ENCODE results near the gene TBPL2. TPM values are rescaled to one million over a fixed set of nuclear protein-coding genes. Genes with fewer than 3 reads are reported as not detected.
"Not testable (repeated sequence)": the region's sequence is repeated elsewhere in the genome, so short reads cannot be mapped to it uniquely, and the experiment has no call there.

Gene TBPL2
- total RNA-seq, 1 experiment from 2014 or later = not detected

- H3K9me3 ChIP-seq (ENCODE audit: low read depth, low read length, poor library complexity, severe bottlenecking) = no peaks in the 10 kb centered on the region
- DNase-seq (ENCODE audit: low spot score) = no peak
- intact Hi-C loops (cut with micrococcal nuclease; ENCODE audit: unreplicated experiment) = no loop called here
- no peaks in the 10 kb centered on the region for H3K36me3 ChIP-seq (ENCODE audit: insufficient read depth, low read length, poor library complexity, severe bottlenecking)
- ChIA-PET CTCF (no interaction called here), POLR2A (ENCODE audit: low non-redundant PET) (no interaction called here)
- H3K4me3 ChIP-seq (ENCODE audit: low read depth, low read length, poor library complexity, severe bottlenecking) = no peak overlapping the region
- TF ChIP-seq CTCF (conservative IDR thresholded peaks at IDR 0.05; ENCODE audit: low read depth, low read length) (no peak), EZH2 (IDR thresholded peaks at IDR 0.05; ENCODE audit: borderline replicate concordance, low read depth, low read length, poor library complexity, severe bottlenecking) (no peak)
- H3K27me3 ChIP-seq (replicated peaks; ENCODE audit: insufficient read depth, low read depth, low read length, poor library complexity) = no peaks in the 10 kb centered on the region
- no TSS peak for BruUV-seq (replicated peaks)
- H3K4me1 ChIP-seq (ENCODE audit: insufficient read depth, low read length, poor library complexity, severe bottlenecking) = peaks cover 10% of the 10 kb centered on the region
- H3K27ac ChIP-seq (ENCODE audit: low read depth, low read length, poor library complexity, severe bottlenecking) = no peak overlapping the region
Observed at GRCh38 chr14:55481769-55482168, 41.4 kb upstream of the TBPL2 start.

GRCh38 chr14:55477680-55478079, 37.3 kb upstream of the TBPL2 start:
- CTCF ChIA-PET = no interaction called here
- Histone ChIP-seq H3K27me3 (replicated peaks; ENCODE audit: insufficient read depth, low read depth, low read length, poor library complexity) (no peaks in the 10 kb centered on the region), H3K4me3 (ENCODE audit: low read depth, low read length, poor library complexity, severe bottlenecking) (no peak overlapping the region), H3K27ac (ENCODE audit: low read depth, low read length, poor library complexity, severe bottlenecking) (no peak overlapping the region), H3K36me3 (ENCODE audit: insufficient read depth, low read length, poor library complexity, severe bottlenecking) (no peaks in the 10 kb centered on the region), H3K4me1 (ENCODE audit: insufficient read depth, low read length, poor library complexity, severe bottlenecking) (peaks cover 5% of the 10 kb centered on the region), H3K9me3 (ENCODE audit: low read depth, low read length, poor library complexity, severe bottlenecking) (no peaks in the 10 kb centered on the region)
- no TSS peak for BruUV-seq (replicated peaks)
- intact Hi-C loops (cut with micrococcal nuclease; ENCODE audit: unreplicated experiment) = no loop called here
- DNase-seq (ENCODE audit: low spot score) = no peak
- TF ChIP-seq EZH2 (IDR thresholded peaks at IDR 0.05; ENCODE audit: borderline replicate concordance, low read depth, low read length, poor library complexity, severe bottlenecking) (no peak), CTCF (conservative IDR thresholded peaks at IDR 0.05; ENCODE audit: low read depth, low read length) (no peak)
- POLR2A ChIA-PET (ENCODE audit: low non-redundant PET) = no interaction called here

GRCh38 chr14:55476448-55476847, 36.0 kb upstream of the TBPL2 start:
- H3K4me1 ChIP-seq (ENCODE audit: insufficient read depth, low read length, poor library complexity, severe bottlenecking); H3K4me3 ChIP-seq (ENCODE audit: low read depth, low read length, poor library complexity, severe bottlenecking); BruUV-seq (replicated peaks); H3K27me3 ChIP-seq (replicated peaks; ENCODE audit: insufficient read depth, low read depth, low read length, poor library complexity); H3K9me3 ChIP-seq (ENCODE audit: low read depth, low read length, poor library complexity, severe bottlenecking); H3K27ac ChIP-seq (ENCODE audit: low read depth, low read length, poor library complexity, severe bottlenecking); CTCF ChIA-PET; DNase-seq (ENCODE audit: low spot score); H3K36me3 ChIP-seq (ENCODE audit: insufficient read depth, low read length, poor library complexity, severe bottlenecking); intact Hi-C loops (cut with micrococcal nuclease; ENCODE audit: unreplicated experiment); POLR2A ChIA-PET (ENCODE audit: low non-redundant PET): not testable (repeated sequence)

- DNase-seq (ENCODE audit: low spot score) = no peak
Observed at GRCh38 chr14:55473786-55474185, 33.4 kb upstream of the TBPL2 start.

More at GRCh38 chr14:55473786-55474185, 33.4 kb upstream of the TBPL2 start:
- H3K27me3 ChIP-seq (replicated peaks; ENCODE audit: insufficient read depth, low read depth, low read length, poor library complexity) = no peaks in the 10 kb centered on the region
- no TSS peak for BruUV-seq (replicated peaks)
- ChIA-PET POLR2A (ENCODE audit: low non-redundant PET) (no interaction called here), CTCF (no interaction called here)
- intact Hi-C loops (cut with micrococcal nuclease; ENCODE audit: unreplicated experiment) = no loop called here
- H3K9me3 ChIP-seq (ENCODE audit: low read depth, low read length, poor library complexity, severe bottlenecking) = no peaks in the 10 kb centered on the region
- TF ChIP-seq EZH2 (IDR thresholded peaks at IDR 0.05; ENCODE audit: borderline replicate concordance, low read depth, low read length, poor library complexity, severe bottlenecking) = no peak
- no peak for TF ChIP-seq CTCF (conservative IDR thresholded peaks at IDR 0.05; ENCODE audit: low read depth, low read length)
- H3K4me1 ChIP-seq (ENCODE audit: insufficient read depth, low read length, poor library complexity, severe bottlenecking) = no peaks in the 10 kb centered on the region
- no peak overlapping the region for H3K4me3 ChIP-seq (ENCODE audit: low read depth, low read length, poor library complexity, severe bottlenecking)
- no peak overlapping the region for H3K27ac ChIP-seq (ENCODE audit: low read depth, low read length, poor library complexity, severe bottlenecking)
- no peaks in the 10 kb centered on the region for H3K36me3 ChIP-seq (ENCODE audit: insufficient read depth, low read length, poor library complexity, severe bottlenecking)

Measured in A673 (cell line).